HG03097 (cell line): ENCODE measurements around the gene DCAF11.

Source experiments
- ATAC-seq: cut with Tn5 transposase; IDR thresholded peaks from one replicate; pipeline ENCODE4 v1.9.1; 2021; ENCODE audit not compliant: unreplicated experiment, low FRiP score

The DCAF11 gene

GRCh38 chr14:24114532-24115421 lies at the start of gene DCAF11, which contains the start of gene NRL:
Gene DCAF11 (plus strand): TSS chr14:24114777. CDS start chr14:24115595, 818 bp downstream.
Gene NRL (minus strand): TSS chr14:24114949. CDS start chr14:24082848, 32,101 bp downstream.
- ATAC-seq: peak; percentile 82

- ATAC-seq: no peak
Measured at GRCh38 chr14:24064856-24065255, 49.7 kb upstream of the DCAF11 start.

GRCh38 chr14:24065408-24065807 lies 49.2 kb upstream of the DCAF11 start:
- no peak for ATAC-seq

- no peak for ATAC-seq
Measured at GRCh38 chr14:24066496-24067132, 48.0 kb upstream of the DCAF11 start.

GRCh38 chr14:24067133-24068082 lies 47.2 kb upstream of the DCAF11 start:
- ATAC-seq: no peak

GRCh38 chr14:24068711-24069410 lies 45.7 kb upstream of the DCAF11 start:
- ATAC-seq: no peak

GRCh38 chr14:24069411-24069735 lies 45.2 kb upstream of the DCAF11 start:
- ATAC-seq: no peak

- ATAC-seq: no peak
Measured at GRCh38 chr14:24070285-24071143, 44.1 kb upstream of the DCAF11 start.

- no peak for ATAC-seq
Measured at GRCh38 chr14:24071144-24071697, 43.4 kb upstream of the DCAF11 start, which contains the start of gene CPNE6. Gene CPNE6 (plus strand): TSS chr14:24071562. CDS start chr14:24072937, 1,375 bp downstream.

- no peak for ATAC-seq
Measured at GRCh38 chr14:24071836-24072430, 42.6 kb upstream of the DCAF11 start.

GRCh38 chr14:24072436-24072835 lies 42.1 kb upstream of the DCAF11 start:
- no peak for ATAC-seq

GRCh38 chr14:24072881-24073877 lies 41.4 kb upstream of the DCAF11 start:
- ATAC-seq: no peak

- no peak for ATAC-seq
Measured at GRCh38 chr14:24074625-24075484, 39.7 kb upstream of the DCAF11 start.

GRCh38 chr14:24075485-24076301 lies 38.9 kb upstream of the DCAF11 start:
- ATAC-seq: no peak

GRCh38 chr14:24076302-24076601 lies 38.3 kb upstream of the DCAF11 start:
- no peak for ATAC-seq

- ATAC-seq: no peak
Measured at GRCh38 chr14:24077086-24077485, 37.5 kb upstream of the DCAF11 start.
